Endodermal cell (in vitro differentiated cells): ENCODE data around the gene PACRG. TPM values are rescaled to one million over a fixed set of nuclear protein-coding genes. Genes with fewer than 3 reads are reported as not detected.

Experiments used
- DNase-seq: peaks from one replicate; pipeline ENCODE4 v3.0.0-alpha.2; 2017
- H3K27ac ChIP-seq: 2 replicates; pipeline ENCODE4 v1.5.1; 2013; ENCODE audit warnings: mild to moderate bottlenecking, low read depth, low read length, moderate library complexity
- H3K27me3 ChIP-seq: 2 replicates; pipeline ENCODE4 v1.6.1; 2013; ENCODE audit warnings: mild to moderate bottlenecking, low read length, moderate library complexity; ENCODE audit not compliant: insufficient read depth, control insufficient read depth, poor library complexity, severe bottlenecking
- H3K36me3 ChIP-seq: 2 replicates; pipeline ENCODE4 v1.7.0; 2013; ENCODE audit warnings: mild to moderate bottlenecking, low read length, moderate library complexity; ENCODE audit not compliant: control insufficient read depth, insufficient read depth
- H3K4me1 ChIP-seq: one replicate; pipeline ENCODE4 v1.7.0; 2013; ENCODE audit warnings: low read length; ENCODE audit not compliant: control insufficient read depth, insufficient read depth
- H3K4me3 ChIP-seq: 2 replicates; pipeline ENCODE4 v1.5.1; 2013; ENCODE audit warnings: mild to moderate bottlenecking, low read length, moderate library complexity
- H3K9ac ChIP-seq: 2 replicates; pipeline ENCODE4 v1.6.1; 2013; ENCODE audit warnings: mild to moderate bottlenecking, low read length, moderate library complexity; ENCODE audit not compliant: poor library complexity, severe bottlenecking; ENCODE audit errors: extremely low read depth
- H3K9me3 ChIP-seq: 2 replicates; pipeline ENCODE4 v1.6.1; 2013; ENCODE audit warnings: mild to moderate bottlenecking, low read length, moderate library complexity; ENCODE audit not compliant: control insufficient read depth
- H3K27ac Mint-ChIP-seq: 2 replicates; pipeline ENCODE4 v1.8.0; 2020; ENCODE audit warnings: mixed read lengths
- H3K27me3 Mint-ChIP-seq: 2 replicates; pipeline ENCODE4 v1.8.0; 2021; ENCODE audit warnings: mild to moderate bottlenecking, mixed read lengths; ENCODE audit not compliant: insufficient read depth
- H3K36me3 Mint-ChIP-seq: 2 replicates; pipeline ENCODE4 v1.8.0; 2020; ENCODE audit warnings: low read depth, mixed read lengths
- H3K4me1 Mint-ChIP-seq: 2 replicates; pipeline ENCODE4 v1.8.0; 2020; ENCODE audit warnings: mixed read lengths
- H3K4me3 Mint-ChIP-seq: 2 replicates; pipeline ENCODE4 v1.8.0; 2020; ENCODE audit warnings: mild to moderate bottlenecking, moderate library complexity, mixed read lengths
- H3K9me3 Mint-ChIP-seq: 2 replicates; pipeline ENCODE4 v1.8.0; 2020; ENCODE audit warnings: mild to moderate bottlenecking, mixed read lengths
- CTCF ChIP-seq: fragments of 200-600 bp; sonication (generic); conservative IDR thresholded peaks from 2 replicates; pipeline ENCODE4 v1.5.0; 2021; ENCODE audit warnings: antibody characterized with exemption, mild to moderate bottlenecking
- WGBS, 2 experiments: methylation state at CpG; one replicate each; pipeline versions ENCODE4 v1.1.5 to v1.1.7; 2013; ENCODE audit warnings: missing lambda C conversion rate in 2 of 2, mixed read lengths in 1 of 2; ENCODE audit not compliant: insufficient coverage in 1 of 2, insufficient read length in 1 of 2; 5-methylcytosine and 5-hydroxymethylcytosine counted together
- total RNA-seq, 2 donors: library from RNA; stranded (reverse); fragmentation: NEBNext Ultra II Directional in 1 of 2; extraction: Animal tissue kit (Norgen Biotek cat#: 25700) in 1 of 2; gene quantifications; 2 replicates in 1 of 2; 3 replicates in 1 of 2; pipeline ENCODE4 v1.2.1, GENCODE V29; 2021

PACRG gene
- total RNA-seq, 2 donors from 2014 or later: 0.42 to 0.44 TPM

GRCh38 chr6:163289447-163289846 lies 561.7 kb downstream of the PACRG start:
- 91% methylated on average over 4 of the region's 4 CpGs; no CpG with 5 or more reads in 1 of the 2 experiments for WGBS, 2 experiments
- H3K4me1 Mint-ChIP-seq: no peaks in the 10 kb centered on the region
- H3K27me3 ChIP-seq: no peaks in the 10 kb centered on the region
- no peak overlapping the region for H3K4me3 ChIP-seq
- no peak overlapping the region for H3K27ac Mint-ChIP-seq
- DNase-seq: no peak
- H3K4me1 ChIP-seq: no peaks in the 10 kb centered on the region
- H3K27me3 Mint-ChIP-seq: no peaks in the 10 kb centered on the region
- no peak overlapping the region for H3K27ac ChIP-seq
- H3K9ac ChIP-seq: no peak overlapping the region
- H3K36me3 ChIP-seq: no peaks in the 10 kb centered on the region
- no peaks in the 10 kb centered on the region for H3K9me3 Mint-ChIP-seq
- no peak for TF ChIP-seq CTCF
- no peak overlapping the region for H3K4me3 Mint-ChIP-seq
- H3K36me3 Mint-ChIP-seq: no peaks in the 10 kb centered on the region
- H3K9me3 ChIP-seq: no peaks in the 10 kb centered on the region

- no peak for TF ChIP-seq CTCF
- H3K27me3 ChIP-seq: no peaks in the 10 kb centered on the region
- H3K9me3 ChIP-seq: no peaks in the 10 kb centered on the region
- H3K4me1 ChIP-seq: no peaks in the 10 kb centered on the region
- H3K27ac Mint-ChIP-seq: no peak overlapping the region
- H3K4me3 ChIP-seq: no peak overlapping the region
- H3K36me3 ChIP-seq: no peaks in the 10 kb centered on the region
- H3K4me3 Mint-ChIP-seq: no peak overlapping the region
- H3K4me1 Mint-ChIP-seq: no peaks in the 10 kb centered on the region
- H3K27me3 Mint-ChIP-seq: no peaks in the 10 kb centered on the region
- H3K36me3 Mint-ChIP-seq: no peaks in the 10 kb centered on the region
- H3K9ac ChIP-seq: no peak overlapping the region
- H3K9me3 Mint-ChIP-seq: no peaks in the 10 kb centered on the region
- 92 to 93% methylated on average over 15 to 22 of the region's 22 CpGs for WGBS, 2 experiments
- no peak for DNase-seq
- no peak overlapping the region for H3K27ac ChIP-seq
Measured at GRCh38 chr6:163290545-163291274, 562.9 kb downstream of the PACRG start.

- no peak overlapping the region for H3K4me3 Mint-ChIP-seq
- no peaks in the 10 kb centered on the region for H3K4me1 Mint-ChIP-seq
- H3K27me3 ChIP-seq: no peaks in the 10 kb centered on the region
- H3K4me1 ChIP-seq: no peaks in the 10 kb centered on the region
- no peak overlapping the region for H3K27ac Mint-ChIP-seq
- no peak overlapping the region for H3K9ac ChIP-seq
- no peaks in the 10 kb centered on the region for H3K9me3 Mint-ChIP-seq
- H3K36me3 ChIP-seq: no peaks in the 10 kb centered on the region
- no peak overlapping the region for H3K4me3 ChIP-seq
- no peak overlapping the region for H3K27ac ChIP-seq
- no peaks in the 10 kb centered on the region for H3K9me3 ChIP-seq
- no peaks in the 10 kb centered on the region for H3K36me3 Mint-ChIP-seq
- H3K27me3 Mint-ChIP-seq: no peaks in the 10 kb centered on the region
- no peak for DNase-seq
- 90 to 93% methylated on average over 4 to 5 of the region's 5 CpGs for WGBS, 2 experiments
- no peak for TF ChIP-seq CTCF
Measured at GRCh38 chr6:163291622-163292021, 563.8 kb downstream of the PACRG start.
